GM19023 (cell line): Measurements from ENCODE around the gene PRR12.

Experiments used
- ATAC-seq: cut with Tn5 transposase; IDR thresholded peaks from one replicate; pipeline ENCODE4 v1.9.1; 2021; ENCODE audit warnings: mild to moderate bottlenecking, moderate library complexity; ENCODE audit not compliant: unreplicated experiment

The PRR12 gene

GRCh38 chr19:49559928-49560327, 31.1 kb upstream of the PRR12 start:
- ATAC-seq, result no peak

- no peak for ATAC-seq
These were observed 30.6 kb upstream of the PRR12 start for GRCh38 chr19:49560358-49560900.

- no peak for ATAC-seq
These were observed 26.4 kb upstream of the PRR12 start for GRCh38 chr19:49564616-49565045.

GRCh38 chr19:49565261-49565660, 25.7 kb upstream of the PRR12 start:
- no peak for ATAC-seq

- no peak for ATAC-seq
These were observed 24.7 kb upstream of the PRR12 start for GRCh38 chr19:49566302-49566701.

- no peak for ATAC-seq
These were observed 23.0 kb upstream of the PRR12 start for GRCh38 chr19:49567861-49568441.

GRCh38 chr19:49570138-49570856, 20.7 kb upstream of the PRR12 start:
- no peak for ATAC-seq

- ATAC-seq, result no peak
These were observed 19.8 kb upstream of the PRR12 start for GRCh38 chr19:49570997-49571676.

GRCh38 chr19:49573009-49573408, 18.0 kb upstream of the PRR12 start:
- no peak for ATAC-seq

GRCh38 chr19:49573425-49573824, 17.6 kb upstream of the PRR12 start:
- no peak for ATAC-seq

GRCh38 chr19:49574206-49574755, 16.7 kb upstream of the PRR12 start:
- no peak for ATAC-seq

- no peak for ATAC-seq
These were observed 11.8 kb upstream of the PRR12 start for GRCh38 chr19:49579193-49579592.

- no peak for ATAC-seq
These were observed 11.1 kb upstream of the PRR12 start for GRCh38 chr19:49579947-49580263.

- peak; percentile 90 for ATAC-seq
These were observed 10.5 kb upstream of the PRR12 start, which contains the start of gene NOSIP for GRCh38 chr19:49580264-49581006. Gene NOSIP (minus strand): TSS chr19:49580556. CDS start chr19:49560691, 19,865 bp downstream.

- no peak for ATAC-seq
These were observed 9.9 kb upstream of the PRR12 start, which contains the start of gene PRRG2 for GRCh38 chr19:49581007-49581508. Gene PRRG2 (plus strand): TSS chr19:49581316. CDS start chr19:49583220, 1,904 bp downstream.

GRCh38 chr19:49583239-49583638, 7.7 kb upstream of the PRR12 start:
- no peak for ATAC-seq

GRCh38 chr19:49585023-49585422, 6.0 kb upstream of the PRR12 start:
- ATAC-seq, result no peak

GRCh38 chr19:49587227-49587626, 3.8 kb upstream of the PRR12 start:
- no peak for ATAC-seq

GRCh38 chr19:49588365-49589122, 2.4 kb upstream of the PRR12 start:
- no peak for ATAC-seq

GRCh38 chr19:49589502-49589905, 1.5 kb upstream of the PRR12 start:
- no peak for ATAC-seq
